CD4-positive, alpha-beta T cell treated with Interleukin-10 for 1 hour (primary cell): ENCODE data around the gene SEPTIN3.
"Not testable (repeated sequence)": the region's sequence is repeated elsewhere in the genome, so short reads cannot be mapped to it uniquely, and the experiment has no call there.

ENCODE experiments used
- DNase-seq: peaks from one replicate; pipeline ENCODE4 v3.0.0-alpha.2; 2020

The SEPTIN3 gene

GRCh38 chr22:41943661-41944209 is 25.5 kb upstream of the SEPTIN3 start:
- no peak for DNase-seq

GRCh38 chr22:41946629-41947423 is 22.4 kb upstream of the SEPTIN3 start, which contains the start of gene CENPM:
Gene CENPM (minus strand): TSS chr22:41947152. CDS start chr22:41947076, 76 bp downstream.
- peak; percentile 88 for DNase-seq

- no peak for DNase-seq
Observed at GRCh38 chr22:41947424-41948080, 21.7 kb upstream of the SEPTIN3 start.

- no peak for DNase-seq
Observed at GRCh38 chr22:41948142-41948541, 21.1 kb upstream of the SEPTIN3 start.

DNA sequence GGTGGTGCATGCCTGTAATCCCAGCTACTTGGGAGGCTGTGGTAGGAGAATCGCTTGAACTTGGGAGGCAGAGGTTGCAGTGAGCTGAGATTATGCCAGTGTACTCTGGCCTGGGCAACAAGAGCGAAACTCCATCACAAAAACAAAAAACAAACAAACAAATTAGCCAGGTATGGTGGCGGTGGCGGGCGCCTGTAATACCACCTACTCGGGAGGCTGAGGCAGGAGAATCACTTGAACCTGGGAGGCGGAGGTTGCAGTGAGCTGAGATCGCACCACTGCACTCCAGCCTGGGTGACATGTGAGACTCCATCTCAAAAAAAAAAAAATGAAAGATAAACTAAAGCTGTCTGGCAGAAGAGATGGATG is 20.3 kb upstream of the SEPTIN3 start:
- not testable (repeated sequence) for DNase-seq

GRCh38 chr22:41949297-41949965 is 19.8 kb upstream of the SEPTIN3 start:
- DNase-seq = no peak

DNA sequence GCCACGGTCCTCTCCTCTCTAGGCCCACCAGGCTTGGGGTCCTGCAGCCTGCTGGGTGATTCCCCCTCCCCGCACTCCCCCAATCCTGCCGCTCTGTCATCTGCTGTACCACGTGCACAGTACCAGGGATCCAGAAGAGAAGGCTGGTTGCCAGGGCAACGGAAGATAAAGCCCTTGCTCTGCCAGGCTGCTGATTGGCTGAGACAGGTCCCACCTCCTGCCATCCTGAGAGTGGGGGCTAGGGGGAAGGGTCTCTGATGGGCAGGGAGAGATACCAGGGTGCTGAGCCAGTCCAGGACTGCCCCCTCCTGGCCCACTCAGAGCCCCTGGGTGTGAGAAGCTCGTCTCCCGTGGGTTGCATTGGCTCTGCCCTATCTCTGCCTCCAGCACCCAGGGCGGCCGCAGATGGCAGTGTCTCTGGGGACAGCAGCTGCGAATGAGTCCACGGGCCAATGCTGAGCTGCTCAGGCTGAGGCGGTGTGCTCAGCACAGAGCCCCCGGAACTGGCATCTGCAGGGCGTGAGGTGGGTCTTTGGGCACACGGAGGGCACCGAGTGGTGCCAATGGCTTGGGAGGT is 17.3 kb upstream of the SEPTIN3 start, which contains the start of gene SMIM45:
SMIM45 (plus strand) TSS at position 253 of the 577 bp plus-strand sequence.
- no peak for DNase-seq

DNA sequence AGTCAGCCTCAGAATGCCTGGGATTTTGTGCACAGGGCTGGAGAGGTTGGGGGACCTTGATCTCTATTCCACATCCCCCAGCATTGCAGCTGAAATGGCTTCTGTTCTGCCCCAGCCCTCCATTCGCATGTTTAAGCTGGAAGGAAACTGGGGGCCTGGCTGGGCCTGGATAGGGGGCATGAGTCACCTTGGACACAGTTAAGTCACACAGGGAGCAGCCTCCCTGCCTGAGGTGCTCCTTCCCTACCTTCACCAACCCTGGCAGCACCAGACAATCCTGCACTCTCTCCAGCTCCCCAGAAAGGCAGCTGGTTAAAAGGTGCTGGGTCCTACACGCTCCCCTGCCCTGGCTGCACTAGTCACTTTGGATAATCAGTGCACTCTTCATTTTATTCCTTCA is 16.5 kb upstream of the SEPTIN3 start:
- no peak for DNase-seq

DNA sequence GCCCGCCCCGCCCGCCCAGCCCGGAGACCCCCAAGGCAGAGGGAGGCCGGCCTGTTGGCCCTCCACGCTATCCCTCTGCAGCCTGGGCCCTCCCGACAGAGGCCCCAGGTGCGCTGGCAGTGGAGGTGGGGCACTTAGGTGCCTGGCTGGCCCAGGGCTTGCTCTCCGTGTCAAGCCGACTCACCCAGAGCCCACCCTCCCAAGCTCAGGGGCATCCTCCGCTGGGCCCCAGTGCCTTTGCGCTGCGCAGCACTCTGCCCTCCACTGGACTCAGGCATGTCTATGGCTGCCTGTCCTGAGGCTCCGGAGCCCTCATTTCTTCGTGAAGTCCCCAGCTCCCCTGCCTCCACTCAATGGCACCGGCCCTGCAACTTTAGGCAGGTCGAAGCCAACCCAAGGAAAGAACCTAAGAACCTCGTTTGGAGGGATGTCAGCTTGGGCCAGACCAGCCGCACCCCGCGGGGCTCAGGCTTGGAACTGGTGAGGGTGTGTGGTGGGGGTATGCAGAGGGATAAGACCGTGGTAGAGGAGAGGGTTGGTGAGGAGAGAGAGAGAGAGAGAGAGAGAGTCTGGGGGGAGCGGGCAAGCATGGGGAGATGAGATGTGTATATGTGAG is 11.2 kb upstream of the SEPTIN3 start:
- no peak for DNase-seq

DNA sequence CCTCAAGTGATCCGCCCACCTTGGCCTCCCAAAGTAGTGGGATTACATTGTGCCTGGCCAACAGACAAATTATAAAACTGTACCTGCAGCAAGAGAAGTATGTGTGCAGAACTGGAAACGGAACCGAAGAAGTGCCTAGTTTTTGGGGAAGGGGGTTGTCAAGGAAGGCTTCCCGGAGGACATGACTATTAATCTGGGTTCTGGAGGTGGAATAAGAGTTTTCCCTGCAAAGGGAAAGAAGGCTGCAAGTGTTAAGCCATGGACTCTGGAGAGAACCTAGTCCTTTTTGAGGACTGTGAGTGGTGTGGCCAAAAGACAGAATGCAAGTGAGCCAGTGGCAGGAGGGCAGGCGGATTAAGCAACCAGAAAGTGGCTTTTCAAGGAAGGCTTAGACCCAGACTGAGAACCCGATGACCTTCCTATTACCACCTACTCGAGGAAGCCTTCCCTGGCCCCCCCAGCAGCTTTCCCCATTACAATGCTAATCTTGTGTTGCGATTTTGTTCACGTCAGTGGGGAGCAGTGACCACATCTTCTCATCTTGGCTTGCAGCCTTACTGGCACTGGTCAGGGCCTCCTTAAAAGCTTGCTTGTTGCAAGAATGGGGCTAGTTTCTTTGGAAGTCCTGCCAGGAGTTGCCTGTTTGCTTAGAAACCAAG is 5.7 kb upstream of the SEPTIN3 start:
- no peak for DNase-seq

- no peak for DNase-seq
Observed at GRCh38 chr22:41964112-41964491, 5.1 kb upstream of the SEPTIN3 start.

GRCh38 chr22:41966225-41966606 is 3.0 kb upstream of the SEPTIN3 start:
- DNase-seq = no peak

- peak; percentile 67 for DNase-seq
Observed at GRCh38 chr22:41966607-41967240, 2.5 kb upstream of the SEPTIN3 start.

DNA sequence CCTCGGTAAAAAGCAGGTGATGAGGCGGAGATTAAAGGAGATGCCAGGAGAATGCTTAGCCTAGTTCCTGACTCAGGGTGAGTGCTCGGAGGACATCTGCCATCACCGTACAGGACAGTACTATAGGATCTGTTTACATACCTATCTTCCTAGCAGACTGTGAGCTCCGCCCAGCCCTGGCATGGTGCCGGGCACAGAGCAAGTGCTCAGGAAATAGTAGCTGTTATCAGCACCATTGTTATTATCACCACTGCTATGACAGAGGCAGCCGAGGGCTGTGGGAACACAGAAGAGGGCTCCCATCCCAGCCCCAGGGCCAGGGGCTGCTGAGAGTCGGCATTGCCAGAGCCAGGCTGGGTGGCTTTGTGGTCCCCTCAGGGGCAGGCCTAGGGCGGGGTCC is 642 bp upstream of the SEPTIN3 start:
- DNase-seq = no peak

DNA sequence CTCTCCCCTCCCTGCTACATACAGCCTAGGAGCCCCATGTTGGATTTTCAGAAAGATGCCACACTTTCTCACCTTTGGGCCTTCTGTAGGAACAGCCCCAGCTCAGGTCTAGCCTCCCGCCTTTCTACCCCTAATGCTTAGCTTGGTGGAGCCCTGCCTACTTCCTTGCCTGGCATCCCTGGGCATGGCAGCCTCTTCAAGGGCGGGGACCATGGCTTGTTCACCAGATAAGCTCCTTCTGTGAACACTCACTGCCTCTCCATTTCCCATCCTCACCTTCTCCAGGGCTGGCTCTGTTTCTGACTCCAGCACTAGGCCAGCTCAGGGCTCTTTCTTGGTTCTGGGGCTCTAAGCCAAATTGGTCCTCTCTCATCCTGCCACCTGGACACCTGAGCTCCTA is 1.4 kb downstream of the SEPTIN3 start:
- no peak for DNase-seq

- DNase-seq = no peak
Observed at GRCh38 chr22:41971431-41971830, 2.2 kb downstream of the SEPTIN3 start.

- DNase-seq = no peak
Observed at GRCh38 chr22:41974691-41975290, 5.5 kb downstream of the SEPTIN3 start.

- no peak for DNase-seq
Observed at GRCh38 chr22:41975299-41976069, 6.2 kb downstream of the SEPTIN3 start.

DNA sequence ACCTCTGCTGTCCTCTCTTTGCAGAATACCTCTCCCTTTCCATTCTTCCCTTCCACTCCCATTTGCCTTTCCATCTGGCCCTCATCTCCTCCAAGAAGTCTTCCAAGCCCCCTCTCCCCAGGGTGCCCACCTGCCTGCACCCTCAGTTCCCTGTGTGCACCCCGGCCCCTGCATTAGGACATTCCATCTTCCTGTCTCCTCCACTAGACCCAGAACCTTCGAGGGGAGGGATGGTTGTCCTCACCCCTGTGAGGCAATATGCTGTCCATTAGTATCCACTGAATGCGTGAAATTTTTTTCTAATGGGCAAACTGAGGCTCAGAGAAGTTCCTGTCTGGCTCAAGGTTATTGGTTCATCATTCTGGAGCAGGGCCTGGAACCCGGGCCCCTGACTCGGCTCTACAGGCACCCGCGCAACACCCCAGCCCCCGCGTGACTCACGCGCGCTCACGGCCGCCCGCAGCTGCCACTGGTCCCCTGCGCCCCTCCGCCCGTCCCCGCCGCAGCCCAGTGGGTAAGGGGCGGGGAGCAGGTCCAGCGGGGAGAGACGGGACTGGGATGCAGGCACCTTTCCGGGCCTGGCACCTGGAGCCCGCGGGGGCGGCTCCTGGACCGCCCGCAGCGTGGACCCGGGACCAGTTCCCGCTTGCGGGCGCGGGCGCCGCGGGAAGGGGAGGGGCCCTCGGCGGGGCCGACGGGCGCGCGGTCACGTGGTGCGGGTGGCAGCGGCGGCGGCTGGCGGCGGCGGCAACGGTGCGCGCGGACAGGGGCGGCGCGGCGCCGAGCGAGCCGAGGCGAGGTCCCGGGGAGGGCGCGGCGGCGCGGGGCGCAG is 7.0 kb downstream of the SEPTIN3 start:
- DNase-seq = peak; percentile 48
